Measurements from ENCODE around the gene NDRG3.
"Not testable (repeated sequence)": the region's sequence is repeated elsewhere in the genome, so short reads cannot be mapped to it uniquely, and the experiment has no call there.

NDRG3 gene

GRCh38 chr20:36644032-36644705, 101.7 kb downstream of the NDRG3 start:
- no peak for DNase-seq (ENCODE audit: low spot score)

DNA sequence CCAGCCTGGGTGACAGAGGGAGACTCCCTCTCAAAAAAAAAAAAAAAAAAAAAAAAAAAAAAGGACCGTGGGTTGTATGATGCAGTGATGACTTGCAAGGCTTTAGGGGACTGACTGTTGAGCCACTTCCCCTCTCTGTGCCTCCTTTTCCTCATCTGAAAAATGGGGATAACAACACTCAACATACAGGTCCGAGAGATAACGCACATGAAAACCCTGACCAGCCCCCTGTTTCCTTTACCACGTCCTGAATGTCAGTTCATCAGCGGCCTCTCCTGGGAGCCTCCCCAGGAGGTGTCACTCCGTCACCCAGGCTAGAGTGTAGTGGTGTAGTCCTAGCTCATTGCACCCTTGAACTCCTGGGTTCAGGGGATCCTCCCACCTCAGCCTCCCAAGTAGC, 103.8 kb downstream of the NDRG3 start:
- no peak for DNase-seq (ENCODE audit: low spot score)

DNA sequence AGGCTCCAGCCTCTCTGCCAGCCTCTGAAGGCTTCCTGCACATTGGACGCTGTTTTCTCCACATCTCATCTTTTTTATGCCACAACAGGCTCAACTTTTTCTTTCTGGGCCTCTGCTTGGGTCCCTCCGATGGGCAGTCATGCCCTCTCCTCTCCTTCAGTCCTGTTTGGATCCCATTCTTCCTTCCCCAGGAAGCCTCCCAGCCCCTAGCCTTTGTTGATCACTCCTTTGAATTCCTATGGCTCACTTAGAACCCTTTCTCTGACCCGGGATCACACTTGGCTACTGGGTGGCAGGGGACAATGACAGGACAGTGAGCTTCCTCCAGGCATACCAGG, 104.4 kb downstream of the NDRG3 start:
- no peak for DNase-seq (ENCODE audit: low spot score)

- not testable (repeated sequence) for DNase-seq (ENCODE audit: low spot score)
Observed at GRCh38 chr20:36638876-36639400, 107.0 kb downstream of the NDRG3 start.

GRCh38 chr20:36634342-36634741, 111.5 kb downstream of the NDRG3 start:
- DNase-seq (ENCODE audit: low spot score): no peak

- no peak for DNase-seq (ENCODE audit: low spot score)
Observed at GRCh38 chr20:36633285-36633772, 112.6 kb downstream of the NDRG3 start.

- DNase-seq (ENCODE audit: low spot score): no peak
Observed at GRCh38 chr20:36632487-36633284, 113.2 kb downstream of the NDRG3 start.

- no peak for DNase-seq (ENCODE audit: low spot score)
Observed at GRCh38 chr20:36632147-36632486, 113.8 kb downstream of the NDRG3 start.

- DNase-seq (ENCODE audit: low spot score): no peak
Observed at GRCh38 chr20:36631646-36632045, 114.2 kb downstream of the NDRG3 start.

- DNase-seq (ENCODE audit: low spot score): no peak
Observed at GRCh38 chr20:36629719-36630681, 115.9 kb downstream of the NDRG3 start.

GRCh38 chr20:36628076-36628475, 117.8 kb downstream of the NDRG3 start:
- DNase-seq (ENCODE audit: low spot score): no peak

DNA sequence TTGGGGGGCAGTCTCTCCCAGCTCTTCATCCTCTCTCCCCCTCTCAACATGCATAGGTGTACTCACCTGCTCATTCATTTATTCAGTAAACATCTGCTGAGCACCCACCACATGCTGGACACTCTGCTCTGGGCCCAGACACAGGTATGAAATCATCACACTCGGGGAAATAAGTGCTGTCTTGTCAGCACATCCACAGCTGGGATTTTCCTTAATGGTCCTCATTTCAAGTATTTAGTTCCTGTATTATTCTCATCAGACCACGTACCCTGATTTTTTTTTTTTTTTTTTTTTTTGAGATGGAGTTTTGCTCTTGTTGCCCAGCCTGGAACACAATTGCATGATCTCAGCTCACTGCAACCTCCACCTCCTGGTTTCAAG, 121.0 kb downstream of the NDRG3 start:
- no peak for DNase-seq (ENCODE audit: low spot score)

DNA sequence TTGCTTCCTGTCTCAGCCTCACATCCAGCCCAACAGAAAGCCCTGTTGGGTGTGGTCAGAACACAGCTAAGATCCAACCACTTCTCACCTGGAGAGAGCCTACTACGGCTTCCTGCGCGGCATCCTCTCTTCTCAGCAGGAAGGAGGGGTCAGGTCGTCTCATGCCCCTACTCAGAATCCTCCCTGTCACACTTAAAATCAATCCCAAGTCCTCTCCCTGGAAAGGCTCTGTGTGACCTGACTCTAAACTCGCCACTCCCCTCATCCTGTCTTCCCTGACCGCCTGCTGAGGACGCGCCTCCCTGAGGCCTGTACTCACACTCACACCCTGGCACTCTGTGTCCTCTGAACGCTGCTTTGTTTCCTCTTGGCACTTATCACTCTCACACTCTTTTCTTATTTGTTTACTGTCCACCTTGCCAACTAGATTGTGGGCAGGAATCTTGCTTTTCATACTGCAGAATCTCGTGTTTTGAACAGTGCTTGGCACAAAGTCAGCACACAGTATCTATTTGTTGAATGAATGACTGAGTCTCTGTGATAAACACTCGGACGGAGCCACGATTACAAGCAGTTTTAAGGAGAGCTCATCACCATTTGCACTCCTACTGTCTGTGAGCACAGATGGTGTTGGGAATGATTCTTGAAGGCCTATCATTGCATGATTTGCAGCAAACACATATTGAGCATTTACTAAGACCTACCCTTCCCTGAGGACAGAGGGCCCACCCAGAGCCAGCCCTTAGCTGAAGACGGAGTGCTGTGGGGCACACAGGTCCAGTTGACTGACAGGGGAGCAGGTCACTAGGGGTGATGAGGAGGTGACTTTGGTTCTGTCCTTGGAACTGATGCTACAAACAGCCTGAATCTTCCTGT, 121.6 kb downstream of the NDRG3 start:
- DNase-seq (ENCODE audit: low spot score): no peak

DNA sequence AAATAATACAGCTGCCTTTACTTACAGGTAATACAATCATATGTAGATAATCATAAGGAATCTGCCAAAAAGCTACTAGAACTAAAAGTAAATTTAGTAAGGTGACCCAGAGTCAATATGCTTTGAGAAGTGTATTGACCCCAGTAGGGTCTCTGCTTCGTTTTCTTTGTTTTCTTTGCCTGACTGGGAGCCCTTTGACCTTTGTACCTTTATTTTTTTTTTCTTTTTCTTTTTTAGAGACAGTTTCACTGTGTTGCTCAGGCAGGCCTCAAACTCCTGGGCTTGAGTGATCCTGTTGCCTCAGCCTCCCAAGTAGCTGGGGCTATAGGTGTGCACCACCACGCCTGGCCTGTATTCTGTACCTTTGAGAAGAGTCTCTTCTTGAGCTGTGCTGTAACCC, 122.4 kb downstream of the NDRG3 start:
- DNase-seq (ENCODE audit: low spot score): no peak

- no peak for DNase-seq (ENCODE audit: low spot score)
Observed at GRCh38 chr20:36620917-36621316, 125.0 kb downstream of the NDRG3 start.

DNA sequence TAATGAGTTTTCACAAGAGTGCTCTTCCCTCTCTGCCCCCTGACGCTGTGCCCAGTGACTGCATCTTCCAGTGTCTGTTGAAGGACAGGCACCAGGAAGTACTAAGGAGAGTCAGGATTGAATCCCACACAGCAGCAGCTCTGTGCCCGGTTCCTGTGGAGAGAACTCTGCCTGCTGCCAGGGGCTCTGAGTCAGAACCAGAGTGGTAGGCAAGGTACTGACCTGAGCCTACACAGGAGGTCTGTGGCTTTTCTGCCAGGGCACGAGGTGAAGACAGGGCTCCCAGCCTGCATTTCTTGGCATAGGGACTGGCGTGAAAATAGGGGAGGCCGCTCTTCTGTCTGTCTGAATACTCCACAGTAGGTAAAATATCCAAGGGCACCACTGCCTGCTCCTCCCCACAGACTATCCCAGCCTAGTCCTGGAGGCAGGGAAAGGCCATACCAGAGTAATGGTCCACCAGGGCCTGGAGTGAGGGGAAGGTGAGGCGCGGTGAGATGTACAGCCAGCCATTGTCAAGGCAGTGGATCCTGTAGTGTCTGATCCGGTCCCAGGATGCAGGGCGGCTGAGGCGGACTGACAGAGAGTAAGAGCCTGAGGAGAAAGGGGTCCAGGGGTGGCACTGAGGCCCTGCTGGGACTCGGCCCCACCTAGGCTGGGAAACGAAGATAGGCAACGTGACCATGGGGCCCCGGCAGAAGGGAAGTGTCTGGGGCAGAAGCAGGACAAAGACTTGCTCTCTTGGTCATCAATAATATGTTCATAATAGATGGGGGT, 130.9 kb downstream of the NDRG3 start:
- DNase-seq (ENCODE audit: low spot score): no peak

- no peak for DNase-seq (ENCODE audit: low spot score)
Observed at GRCh38 chr20:36613974-36614373, 131.9 kb downstream of the NDRG3 start.

DNA sequence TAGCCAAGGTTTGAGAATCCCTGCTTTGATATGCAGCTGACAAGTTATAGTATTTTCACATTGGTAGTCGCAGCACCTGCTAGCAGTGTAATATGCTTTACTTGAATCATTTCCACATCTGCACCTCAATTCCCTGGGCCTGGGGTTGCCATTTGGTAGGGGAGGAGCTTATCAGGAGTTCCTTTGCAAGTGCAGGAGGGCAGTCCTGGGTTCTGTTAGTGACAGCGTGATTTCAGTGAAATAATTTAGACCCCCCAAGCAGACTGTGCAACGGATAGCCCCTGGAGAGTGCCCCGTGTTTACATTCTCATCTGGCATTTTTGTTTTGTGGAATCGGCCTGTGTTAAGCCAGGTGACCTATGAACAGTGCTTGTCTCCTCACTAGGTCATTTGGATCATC, 134.3 kb downstream of the NDRG3 start:
- DNase-seq (ENCODE audit: low spot score): no peak

GRCh38 chr20:36608388-36608728, 137.5 kb downstream of the NDRG3 start:
- not testable (repeated sequence) for DNase-seq (ENCODE audit: low spot score)

DNA sequence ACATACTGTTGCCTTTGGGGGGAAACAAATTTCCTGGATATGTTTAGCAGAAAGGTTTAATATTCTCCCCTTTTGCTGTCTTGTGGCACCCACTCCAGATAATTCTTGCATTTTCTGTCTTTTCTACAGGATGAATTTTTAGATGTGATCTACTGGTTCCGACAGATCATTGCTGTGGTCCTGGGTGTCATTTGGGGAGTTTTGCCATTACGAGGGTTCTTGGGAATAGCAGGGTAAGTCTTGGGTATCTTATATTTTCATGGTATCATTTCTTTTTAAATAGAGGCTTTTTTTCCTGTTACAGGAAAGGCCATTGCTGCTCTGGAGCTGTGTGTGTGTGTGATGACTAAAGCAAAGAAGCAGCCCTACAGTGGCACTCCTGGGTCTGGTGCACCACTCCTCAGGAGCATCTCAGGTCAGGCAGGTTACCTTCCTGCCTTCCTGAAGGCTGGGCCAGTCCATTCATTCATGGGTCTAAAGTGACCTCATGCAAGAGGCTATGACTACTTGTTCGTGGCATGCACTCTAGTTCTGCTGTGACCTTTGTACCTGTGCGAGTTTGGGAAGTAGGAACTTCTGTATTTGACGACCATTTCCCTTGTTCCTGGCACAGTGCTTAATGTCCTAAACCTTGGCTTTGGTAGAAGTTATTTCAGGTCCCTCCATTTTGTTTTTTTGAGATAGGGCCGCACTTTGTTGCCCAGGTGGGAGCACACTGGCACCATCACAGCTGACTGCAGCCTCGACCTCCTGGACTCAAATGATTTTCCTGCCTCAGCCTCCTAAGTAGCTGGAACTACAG, 138.1 kb downstream of the NDRG3 start:
- no peak for DNase-seq (ENCODE audit: low spot score)

Data from hematopoietic multipotent progenitor cell treated with erythropoietin and hydrocortisone succinate and interleukin-3 and kit ligand, for 17 days (in vitro differentiated cells).